Keratinocyte (primary cell): Measurements from ENCODE around the gene BACH1. TPM values are rescaled to one million over a fixed set of nuclear protein-coding genes. Genes with fewer than 3 reads are reported as not detected.

Experiments
- DNase-seq: peaks from one replicate; pipeline ENCODE4 v3.0.0-alpha.2; 2011; ENCODE audit warnings: low read depth, missing footprints, low spot score
- FAIRE-seq: peaks from 2 replicates; lab custom pipeline; 2011; peaks lifted over from hg19 to GRCh38; lab: Jason Lieb, UNC
- H2AFZ ChIP-seq: 2 replicates; pipeline ENCODE4 v1.6.0; 2012; ENCODE audit warnings: low read length, control low read depth, inconsistent platforms; ENCODE audit not compliant: control insufficient read depth
- H3K27ac ChIP-seq: 2 replicates; pipeline ENCODE4 v1.5.1; 2011; ENCODE audit warnings: low read length; ENCODE audit not compliant: control insufficient read depth, insufficient read depth
- H3K27me3 ChIP-seq: 3 replicates; pipeline ENCODE4 v1.6.0; 2011; ENCODE audit warnings: low read length; ENCODE audit not compliant: control insufficient read depth, insufficient read depth; ENCODE audit errors: extremely low read depth
- H3K36me3 ChIP-seq, 2 experiments: 2 replicates in 1 of 2; 3 replicates in 1 of 2; pipeline ENCODE4 v1.5.1; 2011; ENCODE audit warnings: low read length in 2 of 2, mild to moderate bottlenecking in 1 of 2; ENCODE audit not compliant: control insufficient read depth in 2 of 2, insufficient read depth in 2 of 2; ENCODE audit errors: extremely low read depth in 1 of 2
- H3K4me1 ChIP-seq: 3 replicates; pipeline ENCODE4 v1.5.1; 2011; ENCODE audit warnings: low read length; ENCODE audit not compliant: control insufficient read depth, insufficient read depth; ENCODE audit errors: extremely low read depth
- H3K4me2 ChIP-seq: 3 replicates; pipeline ENCODE4 v1.6.0; 2011; ENCODE audit warnings: low read depth, low read length; ENCODE audit not compliant: control insufficient read depth, insufficient read depth; ENCODE audit errors: extremely low read depth
- H3K4me3 ChIP-seq, 3 experiments: fragments of 200-600 bp in 1 of 3; sonication (generic) in 1 of 3; 2 replicates in 2 of 3; 3 replicates in 1 of 3; pipeline ENCODE4 v1.5.1; 2011 to 2016; ENCODE audit warnings: low read length in 3 of 3, mild to moderate bottlenecking in 3 of 3, control low read depth in 2 of 3, inconsistent platforms in 1 of 3, low read depth in 1 of 3, mixed read lengths in 1 of 3, mixed run types in 1 of 3, moderate library complexity in 1 of 3; ENCODE audit not compliant: control insufficient read depth in 2 of 3, insufficient read depth in 2 of 3; ENCODE audit errors: extremely low read depth in 1 of 3
- H3K79me2 ChIP-seq: 2 replicates; pipeline ENCODE4 v1.6.0; 2012; ENCODE audit warnings: low read length; ENCODE audit not compliant: control insufficient read depth, insufficient read depth
- H3K9ac ChIP-seq: 3 replicates; pipeline ENCODE4 v1.6.0; 2011; ENCODE audit warnings: low read length; ENCODE audit not compliant: control insufficient read depth, insufficient read depth; ENCODE audit errors: extremely low read depth
- H3K9me1 ChIP-seq: 3 replicates; pipeline ENCODE4 v1.6.0; 2011; ENCODE audit warnings: low read length; ENCODE audit not compliant: control insufficient read depth, insufficient read depth; ENCODE audit errors: extremely low read depth
- H3K9me3 ChIP-seq: 2 replicates; pipeline ENCODE4 v1.5.1; 2012; ENCODE audit warnings: low read depth, low read length; ENCODE audit not compliant: control insufficient read depth
- H4K20me1 ChIP-seq: 3 replicates; pipeline ENCODE4 v1.6.0; 2011; ENCODE audit warnings: low read length; ENCODE audit not compliant: control insufficient read depth, insufficient read depth; ENCODE audit errors: extremely low read depth
- CTCF ChIP-seq, 3 experiments: IDR thresholded peaks in 1 of 3; conservative IDR thresholded peaks in 1 of 3; optimal IDR thresholded peaks in 1 of 3; 2 replicates in 2 of 3; 3 replicates in 1 of 3; pipeline versions ENCODE3 to v1.5.1; 2011; ENCODE audit warnings: low read length in 3 of 3, mild to moderate bottlenecking in 3 of 3, moderate library complexity in 2 of 3, control low read depth in 1 of 3, inconsistent platforms in 1 of 3; ENCODE audit not compliant: insufficient read depth in 2 of 3; ENCODE audit errors: extremely low read depth in 1 of 3
- EZH2 ChIP-seq: IDR thresholded peaks from one replicate; pipeline ENCODE4 v1.6.1; 2012; ENCODE audit warnings: inconsistent platforms, mild to moderate bottlenecking, low read length, moderate library complexity
- dilution Hi-C: fragments of 300-500 bp; cut with MboI; formaldehyde crosslinking; loops from one replicate; pipeline ENCODE4 v1.7.0; 2020; ENCODE audit warnings: low sequenced_read_pairs; ENCODE audit not compliant: extremely low pct_ligation_motif_present
- polyA plus RNA-seq, 5 experiments: library from polyadenylated mRNA; depleted of rRNA in 3 of 5; stranded (reverse) in 3 of 5; stranded (forward) in 1 of 5; unstranded in 1 of 5; fragments of >200 nt; gene quantifications; 1 replicate in 1 of 5; 2 replicates in 3 of 5; 3 replicates in 1 of 5; pipeline versions ENCODE4 v1.2.1 to v1.2.3, GENCODE V29; 2011 to 2012; ENCODE audit warnings: missing spikeins in 2 of 5, low read depth in 1 of 5, low replicate concordance in 1 of 5

Gene BACH1
- polyA plus RNA-seq, 1 donor (not counting 4 experiments of a cell fraction or from before 2014, with no cell fraction given) = 33.1 TPM

GRCh38 chr21:29365661-29366265 lies 67.0 kb downstream of the BACH1 start:
- no peak overlapping the region for H3K27ac ChIP-seq
- H3K9ac ChIP-seq = no peak overlapping the region
- H3K36me3 ChIP-seq = peaks cover 6 to 14% of the 10 kb centered on the region in 2 experiments
- H3K9me3 ChIP-seq = no peaks in the 10 kb centered on the region
- peaks cover 2% of the 10 kb centered on the region for H3K9me1 ChIP-seq
- no peaks in the 10 kb centered on the region for H4K20me1 ChIP-seq
- H3K4me1 ChIP-seq = no peaks in the 10 kb centered on the region
- dilution Hi-C loops = no loop called here
- DNase-seq = no peak
- no peaks in the 10 kb centered on the region for H3K79me2 ChIP-seq
- H2AFZ ChIP-seq = no peak overlapping the region
- no peak for TF ChIP-seq CTCF (optimal IDR thresholded peaks at IDR 0.05 in 1 of 3, IDR thresholded peaks at IDR 0.05 in 1 of 3, conservative IDR thresholded peaks at IDR 0.05 in 1 of 3; ENCODE audit: extremely low read depth in 1 of 3, insufficient read depth in 2 of 3, low read length in 3 of 3)
- no peak for TF ChIP-seq EZH2
- H3K27me3 ChIP-seq = no peaks in the 10 kb centered on the region
- H3K4me2 ChIP-seq = no peak overlapping the region
- FAIRE-seq = no peak
- no peak overlapping the region for H3K4me3 ChIP-seq

- Histone ChIP-seq H3K27ac (no peak overlapping the region), H3K4me2 (no peak overlapping the region), H3K27me3 (no peaks in the 10 kb centered on the region), H2AFZ (no peak overlapping the region), H4K20me1 (no peaks in the 10 kb centered on the region), H3K9me3 (no peaks in the 10 kb centered on the region), H3K4me1 (no peaks in the 10 kb centered on the region), H3K4me3 (no peak overlapping the region), H3K36me3 (peaks cover 6 to 15% of the 10 kb centered on the region in 2 experiments), H3K79me2 (no peaks in the 10 kb centered on the region), H3K9ac (no peak overlapping the region), H3K9me1 (peaks cover 2% of the 10 kb centered on the region)
- DNase-seq (no peak), FAIRE-seq (no peak)
- dilution Hi-C loops = no loop called here
- TF ChIP-seq EZH2 (no peak), CTCF (optimal IDR thresholded peaks at IDR 0.05 in 1 of 3, IDR thresholded peaks at IDR 0.05 in 1 of 3, conservative IDR thresholded peaks at IDR 0.05 in 1 of 3; ENCODE audit: extremely low read depth in 1 of 3, insufficient read depth in 2 of 3, low read length in 3 of 3) (no peak)
Observed at GRCh38 chr21:29366532-29366931, 67.8 kb downstream of the BACH1 start.
